Neural cell (in vitro differentiated cells): ENCODE measurements around the gene NRSN2.

Experiments used
- EP300 ChIP-seq: fragments of 450-650 bp; conservative IDR thresholded peaks from 2 replicates; pipeline ENCODE4 v1.6.1; 2014; ENCODE audit warnings: antibody characterized with exemption, mild to moderate bottlenecking, moderate library complexity; ENCODE audit not compliant: poor library complexity, severe bottlenecking
- POLR2AphosphoS5 ChIP-seq: IDR thresholded peaks from 2 replicates; pipeline ENCODE4 v1.6.1; 2012
- TF ChIP-seq, protein P1 (sequence below): fragments of 450-650 bp; IDR thresholded peaks from 2 replicates; pipeline ENCODE4 v1.5.1; 2014; ENCODE audit warnings: antibody characterized with exemption, mild to moderate bottlenecking, moderate library complexity; ENCODE audit not compliant: poor library complexity, severe bottlenecking

DNA sequence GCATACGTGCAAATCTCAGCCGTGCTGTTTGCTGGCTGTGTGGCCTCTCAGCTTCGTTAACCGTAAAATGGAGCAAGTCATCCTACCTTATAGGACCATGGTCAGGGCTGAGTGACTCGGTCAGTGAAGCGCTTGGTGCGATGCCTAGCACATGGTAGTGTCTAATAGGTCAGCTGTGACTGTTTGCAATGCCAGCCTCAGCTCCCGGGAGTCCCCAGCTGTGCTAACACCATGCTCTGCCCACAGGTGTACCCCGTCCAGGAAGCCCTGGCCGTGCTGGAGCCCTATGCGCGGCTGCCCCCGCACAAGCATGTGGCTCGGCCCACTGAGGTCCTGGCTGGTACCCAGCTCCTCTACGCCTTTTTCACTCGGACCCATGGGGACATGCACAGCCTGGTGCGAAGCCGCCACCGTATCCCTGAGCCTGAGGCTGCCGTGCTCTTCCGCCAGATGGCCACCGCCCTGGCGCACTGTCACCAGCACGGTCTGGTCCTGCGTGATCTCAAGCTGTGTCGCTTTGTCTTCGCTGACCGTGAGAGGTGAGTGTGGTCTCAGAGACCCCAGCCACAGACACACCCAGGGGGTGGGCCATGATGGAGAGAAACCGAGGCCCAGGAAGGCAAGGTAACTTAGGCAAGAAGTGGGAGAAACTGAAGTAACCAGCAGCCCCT is 44.3 kb downstream of the NRSN2 start:
- TF ChIP-seq, protein P1, sequence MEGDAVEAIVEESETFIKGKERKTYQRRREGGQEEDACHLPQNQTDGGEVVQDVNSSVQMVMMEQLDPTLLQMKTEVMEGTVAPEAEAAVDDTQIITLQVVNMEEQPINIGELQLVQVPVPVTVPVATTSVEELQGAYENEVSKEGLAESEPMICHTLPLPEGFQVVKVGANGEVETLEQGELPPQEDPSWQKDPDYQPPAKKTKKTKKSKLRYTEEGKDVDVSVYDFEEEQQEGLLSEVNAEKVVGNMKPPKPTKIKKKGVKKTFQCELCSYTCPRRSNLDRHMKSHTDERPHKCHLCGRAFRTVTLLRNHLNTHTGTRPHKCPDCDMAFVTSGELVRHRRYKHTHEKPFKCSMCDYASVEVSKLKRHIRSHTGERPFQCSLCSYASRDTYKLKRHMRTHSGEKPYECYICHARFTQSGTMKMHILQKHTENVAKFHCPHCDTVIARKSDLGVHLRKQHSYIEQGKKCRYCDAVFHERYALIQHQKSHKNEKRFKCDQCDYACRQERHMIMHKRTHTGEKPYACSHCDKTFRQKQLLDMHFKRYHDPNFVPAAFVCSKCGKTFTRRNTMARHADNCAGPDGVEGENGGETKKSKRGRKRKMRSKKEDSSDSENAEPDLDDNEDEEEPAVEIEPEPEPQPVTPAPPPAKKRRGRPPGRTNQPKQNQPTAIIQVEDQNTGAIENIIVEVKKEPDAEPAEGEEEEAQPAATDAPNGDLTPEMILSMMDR: no peak
- TF ChIP-seq POLR2AphosphoS5 (no peak), EP300 (no peak)
